HFFc6 (cell line): Measurements from ENCODE around the gene WDR86. TPM values are rescaled to one million over a fixed set of nuclear protein-coding genes. Genes with fewer than 3 reads are reported as not detected.

ENCODE experiments used
- DNase-seq: peaks from one replicate; pipeline ENCODE4 v3.0.0-alpha.2; 2018
- H3K27ac Mint-ChIP-seq: 2 replicates; pipeline ENCODE4 v1.8.0; 2020; ENCODE audit warnings: mild to moderate bottlenecking, mixed read lengths
- H3K27me3 Mint-ChIP-seq: 2 replicates; pipeline ENCODE4 v1.8.0; 2021; ENCODE audit warnings: mild to moderate bottlenecking, moderate library complexity, mixed read lengths; ENCODE audit not compliant: insufficient read depth
- H3K36me3 Mint-ChIP-seq: 2 replicates; pipeline ENCODE4 v1.8.0; 2021; ENCODE audit warnings: low read depth, mixed read lengths
- H3K4me1 Mint-ChIP-seq: 2 replicates; pipeline ENCODE4 v1.8.0; 2020; ENCODE audit warnings: low read depth, mixed read lengths
- H3K4me3 Mint-ChIP-seq: 2 replicates; pipeline ENCODE4 v1.8.0; 2020; ENCODE audit warnings: mild to moderate bottlenecking, moderate library complexity, mixed read lengths
- H3K9me3 Mint-ChIP-seq: 2 replicates; pipeline ENCODE4 v1.8.0; 2020; ENCODE audit warnings: mild to moderate bottlenecking, mixed read lengths
- total RNA-seq, 6 experiments: library from RNA; stranded (reverse); fragmentation: NEBNext Ultra II Directional; extraction: Animal tissue kit (Norgen Biotek cat#: 25700); gene quantifications; 2 replicates in 1 of 6; 3 replicates in 5 of 6; pipeline ENCODE4 v1.2.3, GENCODE V29; 2021
- TF ChIP-seq, protein P1 (sequence below): fragments of 200-600 bp; sonication (generic); IDR thresholded peaks from 2 replicates; pipeline ENCODE4 v1.5.0; 2021; ENCODE audit warnings: antibody characterized with exemption, mild to moderate bottlenecking

The WDR86 gene
- total RNA-seq, 6 experiments from 2014 or later, result not detected

- H3K9me3 Mint-ChIP-seq, result no peaks in the 10 kb centered on the region
- H3K4me1 Mint-ChIP-seq, result peaks cover 35% of the 10 kb centered on the region
- peak overlapping the region; percentile 20; the same call in 1 of the 2 replicates for H3K4me3 Mint-ChIP-seq
- peak overlapping the region; percentile 64 for H3K27ac Mint-ChIP-seq
- peaks cover 12% of the 10 kb centered on the region; the same call in 1 of the 2 replicates for H3K36me3 Mint-ChIP-seq
- TF ChIP-seq, protein P1, sequence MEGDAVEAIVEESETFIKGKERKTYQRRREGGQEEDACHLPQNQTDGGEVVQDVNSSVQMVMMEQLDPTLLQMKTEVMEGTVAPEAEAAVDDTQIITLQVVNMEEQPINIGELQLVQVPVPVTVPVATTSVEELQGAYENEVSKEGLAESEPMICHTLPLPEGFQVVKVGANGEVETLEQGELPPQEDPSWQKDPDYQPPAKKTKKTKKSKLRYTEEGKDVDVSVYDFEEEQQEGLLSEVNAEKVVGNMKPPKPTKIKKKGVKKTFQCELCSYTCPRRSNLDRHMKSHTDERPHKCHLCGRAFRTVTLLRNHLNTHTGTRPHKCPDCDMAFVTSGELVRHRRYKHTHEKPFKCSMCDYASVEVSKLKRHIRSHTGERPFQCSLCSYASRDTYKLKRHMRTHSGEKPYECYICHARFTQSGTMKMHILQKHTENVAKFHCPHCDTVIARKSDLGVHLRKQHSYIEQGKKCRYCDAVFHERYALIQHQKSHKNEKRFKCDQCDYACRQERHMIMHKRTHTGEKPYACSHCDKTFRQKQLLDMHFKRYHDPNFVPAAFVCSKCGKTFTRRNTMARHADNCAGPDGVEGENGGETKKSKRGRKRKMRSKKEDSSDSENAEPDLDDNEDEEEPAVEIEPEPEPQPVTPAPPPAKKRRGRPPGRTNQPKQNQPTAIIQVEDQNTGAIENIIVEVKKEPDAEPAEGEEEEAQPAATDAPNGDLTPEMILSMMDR, result no peak
- peak; percentile 40 for DNase-seq
- no peaks in the 10 kb centered on the region for H3K27me3 Mint-ChIP-seq
Observed at GRCh38 chr7:151367284-151367683, 42.6 kb downstream of the WDR86 start.

- Mint-ChIP-seq H3K4me3 (peak overlapping the region; percentile 43; the same call in 1 of the 2 replicates), H3K36me3 (peaks cover 15% of the 10 kb centered on the region; the same call in 1 of the 2 replicates), H3K27me3 (no peaks in the 10 kb centered on the region), H3K4me1 (peaks cover 35% of the 10 kb centered on the region), H3K27ac (peak overlapping the region; percentile 64), H3K9me3 (no peaks in the 10 kb centered on the region)
- TF ChIP-seq, protein P1, result no peak
- DNase-seq, result peak; percentile 70
Observed at GRCh38 chr7:151366880-151367222, 43.0 kb downstream of the WDR86 start.

DNA sequence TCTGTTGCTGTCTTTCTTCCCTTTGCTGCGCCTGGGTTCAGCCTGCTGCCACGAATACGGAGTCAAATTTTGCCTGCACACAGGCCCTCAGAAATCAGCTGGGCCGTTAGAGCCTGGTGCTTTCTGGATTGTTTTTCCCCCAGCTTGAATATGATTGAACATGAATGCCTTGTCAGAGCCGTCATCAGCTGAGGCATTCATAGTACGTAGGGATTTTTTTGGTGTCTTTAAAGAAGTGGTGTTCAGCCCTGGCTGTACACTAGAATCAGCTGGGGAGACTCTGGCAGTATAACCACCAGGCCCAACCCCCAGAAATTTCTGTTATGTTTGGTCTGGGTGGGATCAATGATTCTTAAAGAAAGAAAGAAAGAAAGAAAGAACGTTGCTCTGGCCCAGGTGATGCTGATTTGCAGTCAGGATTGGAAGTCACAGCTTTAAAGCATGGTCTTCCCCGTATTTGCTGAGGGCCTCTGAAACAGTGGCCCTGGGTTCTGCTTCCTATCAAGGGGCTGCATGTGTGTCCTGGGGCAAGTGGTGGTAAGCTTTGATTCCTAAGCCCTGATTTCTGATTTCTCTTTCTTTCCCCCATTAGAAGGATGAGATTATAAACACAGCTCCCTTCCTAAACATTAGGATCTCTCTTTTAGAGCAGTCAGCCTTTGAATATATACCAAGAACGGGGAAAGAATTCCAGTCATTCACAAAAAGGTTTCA, 43.5 kb downstream of the WDR86 start:
- TF ChIP-seq, protein P1, result no peak
- H3K4me3 Mint-ChIP-seq, result peak overlapping the region; percentile 43; the same call in 1 of the 2 replicates
- H3K27ac Mint-ChIP-seq, result peak overlapping the region; percentile 64
- peaks cover 35% of the 10 kb centered on the region for H3K4me1 Mint-ChIP-seq
- DNase-seq, result no peak
- H3K9me3 Mint-ChIP-seq, result no peaks in the 10 kb centered on the region
- H3K27me3 Mint-ChIP-seq, result no peaks in the 10 kb centered on the region
- peaks cover 15% of the 10 kb centered on the region; the same call in 1 of the 2 replicates for H3K36me3 Mint-ChIP-seq

DNA sequence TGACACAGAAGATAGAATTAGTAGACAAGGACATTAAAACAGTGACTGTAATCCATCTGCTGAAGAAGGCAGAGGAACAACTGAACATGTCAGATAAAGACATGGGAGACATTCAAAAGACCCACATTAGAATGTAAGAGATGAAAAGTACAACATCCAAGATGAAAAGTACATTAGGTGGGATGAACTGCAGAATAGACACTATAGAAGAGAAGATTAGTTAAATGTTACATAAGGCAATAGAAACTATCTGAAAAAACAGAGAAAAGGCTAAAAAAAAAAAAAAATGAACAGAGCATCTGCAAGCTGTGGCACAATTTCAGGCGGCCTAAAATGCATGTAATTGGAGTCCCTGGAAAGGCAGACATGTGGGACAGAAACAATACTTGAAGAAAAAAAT, 46.7 kb downstream of the WDR86 start:
- Mint-ChIP-seq H3K9me3 (no peaks in the 10 kb centered on the region), H3K27me3 (no peaks in the 10 kb centered on the region), H3K36me3 (peaks cover 23% of the 10 kb centered on the region), H3K27ac (no peak overlapping the region), H3K4me3 (no peak overlapping the region), H3K4me1 (peaks cover 31% of the 10 kb centered on the region)
- TF ChIP-seq, protein P1, result no peak
- DNase-seq, result no peak

- Mint-ChIP-seq H3K9me3 (no peaks in the 10 kb centered on the region), H3K4me3 (no peak overlapping the region), H3K36me3 (peaks cover 27% of the 10 kb centered on the region), H3K27me3 (no peaks in the 10 kb centered on the region), H3K4me1 (peaks cover 13% of the 10 kb centered on the region), H3K27ac (no peak overlapping the region)
- TF ChIP-seq, protein P1, result no peak
- DNase-seq, result no peak
Observed at GRCh38 chr7:151361193-151361959, 48.5 kb downstream of the WDR86 start.
